ENCODE measurements around the gene PPP2R3A.

DNA sequence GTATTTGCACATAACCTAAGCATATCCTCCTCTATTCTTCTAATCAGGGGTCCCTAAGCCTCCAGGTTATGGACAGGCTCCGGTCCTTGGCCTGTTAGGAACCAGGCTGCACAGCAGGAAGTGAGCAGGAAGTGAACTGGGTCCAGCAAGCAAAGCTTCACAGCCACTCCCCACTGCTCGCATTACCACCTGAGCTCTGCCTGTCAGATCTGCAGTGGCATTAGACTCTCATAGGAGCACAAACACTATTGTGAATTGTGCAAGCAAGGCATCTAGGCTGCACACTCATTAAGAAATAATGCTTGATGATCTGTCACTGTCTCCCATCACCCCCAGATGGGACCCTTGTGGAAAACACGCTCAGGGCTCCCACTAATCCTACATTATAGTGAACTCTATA, 220.8 kb downstream of the PPP2R3A start:
- TF ChIP-seq, protein P1, sequence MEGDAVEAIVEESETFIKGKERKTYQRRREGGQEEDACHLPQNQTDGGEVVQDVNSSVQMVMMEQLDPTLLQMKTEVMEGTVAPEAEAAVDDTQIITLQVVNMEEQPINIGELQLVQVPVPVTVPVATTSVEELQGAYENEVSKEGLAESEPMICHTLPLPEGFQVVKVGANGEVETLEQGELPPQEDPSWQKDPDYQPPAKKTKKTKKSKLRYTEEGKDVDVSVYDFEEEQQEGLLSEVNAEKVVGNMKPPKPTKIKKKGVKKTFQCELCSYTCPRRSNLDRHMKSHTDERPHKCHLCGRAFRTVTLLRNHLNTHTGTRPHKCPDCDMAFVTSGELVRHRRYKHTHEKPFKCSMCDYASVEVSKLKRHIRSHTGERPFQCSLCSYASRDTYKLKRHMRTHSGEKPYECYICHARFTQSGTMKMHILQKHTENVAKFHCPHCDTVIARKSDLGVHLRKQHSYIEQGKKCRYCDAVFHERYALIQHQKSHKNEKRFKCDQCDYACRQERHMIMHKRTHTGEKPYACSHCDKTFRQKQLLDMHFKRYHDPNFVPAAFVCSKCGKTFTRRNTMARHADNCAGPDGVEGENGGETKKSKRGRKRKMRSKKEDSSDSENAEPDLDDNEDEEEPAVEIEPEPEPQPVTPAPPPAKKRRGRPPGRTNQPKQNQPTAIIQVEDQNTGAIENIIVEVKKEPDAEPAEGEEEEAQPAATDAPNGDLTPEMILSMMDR (conservative IDR thresholded peaks at IDR 0.05; ENCODE audit: low read length) = no peak
- TF ChIP-seq EZH2phosphoT487 (IDR thresholded peaks at IDR 0.05; ENCODE audit: borderline replicate concordance) = no peak

All from Loucy (cell line).